Medulla oblongata (tissue), 1 donor: ENCODE data around the gene BTBD2.

ENCODE experiments used
- DNase-seq: peaks from one replicate; pipeline ENCODE4 v3.0.0-alpha.2; 2015; ENCODE audit errors: extremely low spot score

BTBD2 gene

DNA sequence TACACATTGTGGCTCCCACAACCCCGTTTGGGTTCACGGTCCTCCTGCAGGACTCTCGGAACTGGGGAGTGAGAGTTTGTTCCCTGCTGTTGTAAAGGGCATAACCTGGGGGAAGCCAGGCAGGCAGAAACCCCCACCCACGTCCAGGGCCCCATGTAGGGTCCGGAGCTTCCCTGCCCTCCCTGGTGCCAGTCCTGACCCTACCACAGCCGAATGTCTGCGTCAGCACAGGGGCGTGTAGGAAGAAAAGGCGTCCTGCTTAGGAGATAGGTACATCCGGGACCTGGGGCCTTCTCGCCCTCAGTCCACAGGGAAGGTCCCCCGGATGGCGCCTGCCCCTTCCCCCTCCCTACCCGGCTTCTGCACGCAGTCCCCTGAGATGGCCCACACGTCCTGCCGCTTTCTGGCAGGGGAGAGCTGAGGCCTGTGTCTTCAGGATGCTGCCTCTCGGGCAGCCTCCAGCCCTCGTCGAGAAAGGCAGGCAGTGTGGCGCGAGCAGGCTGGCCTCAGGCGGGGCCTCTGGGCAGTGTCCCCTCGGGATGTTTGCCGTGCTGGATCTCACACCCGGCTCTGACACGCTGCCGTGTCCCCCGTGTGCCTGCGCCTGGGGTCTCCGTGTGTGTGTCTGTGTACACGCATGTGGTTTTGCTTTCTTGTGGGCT is 55.5 kb downstream of the BTBD2 start:
- DNase-seq: no peak

DNA sequence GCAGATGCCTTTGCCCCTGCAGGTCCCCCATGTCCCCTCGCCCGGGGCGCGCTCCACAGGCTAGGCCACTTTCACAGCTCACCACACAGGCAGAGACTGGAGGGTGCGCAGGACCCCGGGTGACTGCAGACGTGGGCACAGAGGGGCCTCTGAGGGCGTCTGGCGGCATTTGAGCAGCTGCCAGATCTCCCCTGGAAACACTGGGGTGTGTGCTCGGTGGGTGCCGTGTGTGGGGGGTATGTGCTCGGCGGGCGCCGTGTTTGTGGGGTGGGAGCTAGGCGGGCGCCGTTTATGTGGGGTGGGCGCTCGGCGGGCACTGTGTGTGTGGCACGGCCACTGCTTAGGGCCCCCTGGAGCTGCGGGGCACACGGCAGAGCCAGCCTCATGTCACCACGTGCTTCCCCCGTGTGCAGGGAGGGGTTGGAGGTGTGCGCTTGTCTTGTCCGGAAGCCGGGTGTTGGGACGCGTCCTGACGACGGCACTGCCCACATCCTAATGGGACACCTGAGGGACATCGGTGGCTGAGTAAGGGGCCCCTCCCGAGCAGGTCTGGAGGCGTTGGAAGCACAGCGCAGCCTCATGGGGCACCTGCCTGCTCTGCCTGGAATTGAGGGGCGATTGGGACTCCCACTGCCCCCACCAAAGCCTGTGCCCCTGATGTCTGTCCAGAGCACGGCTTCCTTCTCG is 57.8 kb downstream of the BTBD2 start:
- no peak for DNase-seq

DNA sequence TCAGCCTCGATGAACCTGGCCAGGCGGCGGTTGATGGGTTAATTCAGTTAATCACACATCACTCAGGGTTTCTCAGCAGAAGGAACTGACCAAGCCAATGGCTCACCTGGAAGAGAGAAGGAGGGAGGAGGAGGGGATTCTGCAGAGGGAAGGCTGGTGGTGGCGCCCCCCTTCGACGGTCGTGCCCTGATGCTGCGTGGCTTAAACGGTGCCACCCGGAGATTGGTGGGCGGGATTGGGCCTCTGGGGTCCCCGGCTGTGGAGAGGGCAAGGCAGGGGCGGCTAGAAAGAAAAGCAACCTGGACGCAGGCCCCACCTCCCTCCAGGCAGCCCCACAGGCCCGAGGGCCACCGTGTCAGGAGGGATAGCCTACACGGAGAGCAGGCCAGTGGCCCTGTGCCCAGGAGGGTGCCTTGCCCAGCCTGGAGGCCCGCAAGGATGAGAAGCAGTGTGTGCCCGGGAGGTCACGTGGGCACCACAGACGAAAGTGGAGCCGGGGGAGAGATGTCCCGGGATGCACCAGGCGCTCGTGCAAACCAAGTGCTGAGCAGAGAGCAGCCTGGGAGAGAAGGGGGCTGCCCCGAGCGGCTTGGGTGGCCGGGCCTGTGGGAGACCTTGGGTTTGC is 58.5 kb downstream of the BTBD2 start:
- DNase-seq: peak; percentile 95

DNA sequence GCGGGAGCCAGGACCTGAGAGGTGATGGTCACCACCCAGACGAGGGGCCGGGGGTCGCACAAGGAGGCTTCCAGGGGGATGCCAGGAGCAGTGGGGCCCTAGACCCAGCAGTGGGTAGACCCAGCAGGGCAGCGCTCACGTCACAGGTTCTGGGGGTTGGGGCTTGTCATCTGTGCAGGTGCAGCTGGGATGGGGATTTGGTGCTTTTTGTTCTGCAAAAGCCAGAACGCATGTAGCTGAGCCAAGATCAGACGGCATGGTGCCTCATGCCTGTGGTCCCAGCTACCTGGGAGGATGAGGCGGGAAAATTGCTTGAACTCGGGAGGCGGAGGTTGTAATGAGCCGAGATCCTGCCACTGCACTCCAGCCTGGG is 59.4 kb downstream of the BTBD2 start:
- no peak for DNase-seq

DNA sequence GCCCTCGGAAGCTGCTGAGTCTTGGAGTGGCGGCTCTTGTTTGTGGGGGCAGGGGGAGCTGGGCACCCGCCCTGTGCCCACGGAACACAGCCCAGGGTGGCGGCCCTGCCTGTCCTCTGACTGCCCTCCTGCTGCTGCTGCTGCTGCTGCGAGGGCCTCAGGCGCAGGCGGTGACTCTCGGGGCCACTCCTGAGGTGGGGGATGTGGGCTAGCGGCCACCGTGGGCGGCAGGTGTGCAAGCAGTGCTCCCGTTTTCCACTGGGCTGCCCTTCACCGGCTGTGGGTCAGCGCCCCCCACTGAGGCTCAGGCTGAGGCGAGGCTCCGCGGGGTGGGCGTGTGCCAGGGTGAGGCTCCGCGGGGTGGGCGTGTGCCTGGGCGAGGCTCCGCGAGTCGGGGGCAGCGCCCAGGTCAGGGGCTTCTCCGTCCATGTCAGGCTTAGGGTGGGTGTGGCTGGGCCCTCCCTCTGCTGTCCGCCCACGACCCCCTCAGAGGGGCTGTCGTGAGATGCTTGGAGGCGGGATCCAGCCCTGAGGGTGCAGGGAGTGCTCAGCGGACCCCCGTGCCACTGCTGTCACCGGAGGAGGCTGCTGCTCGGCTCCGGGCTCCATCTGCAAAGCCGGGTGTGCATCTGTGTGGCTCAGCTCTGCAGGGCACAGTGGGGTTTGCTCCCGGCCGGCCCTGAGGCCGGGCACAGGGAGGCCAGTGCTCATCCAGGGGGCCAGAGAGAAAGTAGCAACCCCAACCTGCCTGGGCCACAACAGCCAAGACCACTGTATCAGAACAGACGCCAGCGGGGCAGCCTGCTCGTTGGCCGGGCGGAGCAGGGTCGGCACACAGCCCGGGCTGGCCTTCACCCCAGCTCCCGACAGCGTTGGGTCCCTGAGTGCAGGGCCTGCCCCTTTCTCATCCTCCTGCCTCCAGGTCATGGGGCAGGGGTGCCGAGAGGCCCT is 60.1 kb downstream of the BTBD2 start:
- no peak for DNase-seq

DNA sequence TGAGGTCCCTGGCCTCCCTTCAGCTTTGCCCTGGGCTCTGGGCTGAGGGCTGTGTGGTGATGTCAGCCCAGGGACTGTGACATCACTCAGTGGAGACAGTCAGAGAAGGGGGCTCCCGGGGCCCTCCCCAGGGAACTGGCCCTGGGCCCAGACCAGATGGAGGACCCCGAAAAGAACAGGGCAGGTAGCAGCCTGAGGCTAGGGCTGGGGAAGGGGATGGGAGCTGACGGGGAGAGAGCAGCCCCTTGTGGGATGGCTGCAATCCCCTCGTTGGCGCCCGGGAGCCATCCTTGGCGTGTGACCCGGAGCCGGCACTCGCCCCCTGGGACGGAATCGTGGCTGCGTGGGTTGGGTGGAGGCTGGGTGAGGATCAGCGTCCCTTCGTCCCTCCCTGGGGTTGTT is 61.0 kb downstream of the BTBD2 start:
- DNase-seq: no peak

DNA sequence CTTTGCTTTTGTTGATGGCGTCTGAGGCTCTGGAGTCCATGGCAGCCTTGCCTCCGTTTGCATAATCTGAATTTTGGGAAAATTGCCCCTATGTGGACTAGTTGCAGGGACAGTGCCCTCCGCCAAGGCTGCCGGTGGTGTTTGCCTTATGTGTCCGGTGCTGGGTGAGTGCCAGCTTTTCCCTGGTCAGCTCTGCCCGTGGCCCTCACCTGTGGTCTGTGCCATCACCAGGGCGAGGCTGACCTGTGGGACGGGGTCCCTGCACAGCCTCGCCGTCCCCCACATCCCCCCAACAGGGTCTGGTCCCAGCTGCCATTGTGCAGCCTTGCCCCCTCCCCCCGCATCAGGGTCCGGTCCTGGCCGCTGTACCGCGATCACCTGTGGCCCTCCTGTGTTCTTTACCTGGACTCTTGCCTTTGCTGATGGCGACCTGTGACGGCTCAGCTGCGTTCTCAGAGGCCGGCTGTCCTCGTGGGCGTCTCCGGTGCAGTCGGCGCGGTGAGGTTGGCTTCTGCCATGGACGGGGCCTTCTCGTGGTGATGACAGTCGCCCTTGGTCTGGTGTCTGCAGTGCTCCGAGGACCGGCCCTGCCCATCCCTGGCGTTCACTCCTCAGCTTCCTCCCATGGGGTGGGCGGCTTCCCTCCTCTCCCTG is 61.9 kb downstream of the BTBD2 start:
- no peak for DNase-seq

DNA sequence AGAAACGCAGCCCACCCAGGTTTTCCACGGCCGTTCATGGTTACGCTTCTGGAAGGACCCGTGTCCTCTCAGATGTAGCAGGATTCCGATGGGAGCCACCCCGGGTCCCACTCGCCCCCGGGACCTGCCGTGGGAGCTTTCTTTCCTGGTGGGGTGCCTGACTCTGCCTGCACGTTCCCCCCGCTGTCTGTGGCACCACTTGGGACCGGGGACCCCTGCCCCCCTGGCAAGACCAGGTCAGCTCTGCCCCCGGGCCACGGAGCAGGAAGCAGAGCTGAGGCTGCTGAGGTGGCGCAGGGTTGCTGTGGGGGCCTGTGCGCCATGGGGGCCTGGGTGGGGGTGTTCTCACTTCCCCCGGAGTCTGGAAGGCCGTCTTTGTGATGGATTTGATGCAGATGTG is 62.5 kb downstream of the BTBD2 start:
- DNase-seq: no peak

DNA sequence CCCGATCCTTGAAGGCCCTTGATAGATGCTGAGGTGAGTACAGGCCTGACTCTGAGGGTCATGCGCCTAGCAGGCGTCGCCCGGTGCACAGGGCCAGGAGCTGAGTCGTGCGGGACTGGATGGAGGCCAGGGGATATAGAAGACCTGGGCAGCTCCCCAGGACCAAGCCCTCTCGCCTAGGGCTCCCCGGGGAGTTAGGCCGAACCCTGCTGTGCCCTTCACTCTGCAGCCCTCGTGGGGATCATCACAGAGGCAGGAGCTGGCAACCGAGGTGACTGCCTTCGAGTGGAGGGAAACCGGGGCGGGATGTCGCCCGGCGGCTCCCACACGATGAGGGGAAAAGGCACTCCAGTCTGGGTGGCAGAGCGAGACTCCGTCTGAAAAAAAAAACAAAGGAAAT is 62.9 kb downstream of the BTBD2 start:
- DNase-seq: no peak

DNA sequence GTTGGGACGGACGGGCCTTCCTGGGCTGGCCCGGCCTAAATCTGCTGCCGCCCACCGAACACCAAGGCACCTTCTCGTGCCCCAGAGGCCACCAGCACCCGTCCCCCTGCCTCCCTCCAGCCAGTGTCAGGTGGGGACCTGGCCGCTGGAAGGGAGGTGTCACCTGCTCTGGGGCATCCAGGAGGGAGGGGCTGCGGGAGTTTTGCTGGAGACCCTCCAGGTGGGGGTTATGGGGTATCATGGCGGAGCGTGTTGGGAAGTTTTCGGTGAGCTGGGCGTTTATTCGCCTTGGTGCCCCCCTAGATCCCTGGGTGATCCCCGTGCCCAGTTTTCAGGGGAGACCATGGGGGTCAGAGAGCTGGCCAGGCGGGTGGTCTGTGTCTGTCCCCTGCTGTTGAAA is 64.9 kb downstream of the BTBD2 start:
- DNase-seq: no peak

DNA sequence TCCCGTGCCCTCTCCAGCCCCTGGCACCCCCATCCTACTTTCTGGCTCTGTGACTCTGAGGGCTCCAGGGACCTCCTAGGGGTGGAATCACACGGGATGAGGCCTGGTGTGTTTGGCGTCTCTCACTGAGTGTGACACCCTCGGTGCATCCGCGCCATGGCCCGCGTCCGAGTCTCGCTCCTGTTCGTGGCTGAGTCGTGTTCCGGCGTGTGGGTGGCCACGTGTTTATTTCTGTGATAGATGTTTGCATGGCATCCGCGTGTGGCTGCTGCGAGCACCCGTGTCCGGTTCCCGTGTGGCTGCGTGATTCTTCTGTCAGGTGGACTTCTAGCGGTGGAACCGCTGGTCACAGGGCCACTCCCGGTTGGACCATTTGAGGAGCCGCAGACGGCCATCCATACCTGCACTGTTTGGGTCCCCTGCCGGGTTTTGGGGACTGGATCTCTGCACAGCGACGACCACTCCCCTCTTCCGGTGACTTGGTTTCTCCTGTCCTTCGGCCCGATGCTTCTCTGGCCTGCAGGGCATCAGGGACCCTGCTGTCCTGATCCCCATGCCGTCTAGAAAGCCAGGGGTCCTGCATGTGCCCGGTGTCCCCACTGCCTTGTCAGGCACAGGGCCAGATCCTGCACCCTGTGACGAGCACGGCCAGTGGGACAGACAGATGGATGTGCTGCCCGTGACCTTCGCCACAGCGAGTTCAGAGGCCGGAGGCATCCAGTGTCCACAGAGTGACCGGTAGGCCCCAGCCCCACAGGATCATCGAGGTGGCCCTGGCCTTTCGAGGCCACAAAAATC is 66.0 kb downstream of the BTBD2 start:
- DNase-seq: no peak

DNA sequence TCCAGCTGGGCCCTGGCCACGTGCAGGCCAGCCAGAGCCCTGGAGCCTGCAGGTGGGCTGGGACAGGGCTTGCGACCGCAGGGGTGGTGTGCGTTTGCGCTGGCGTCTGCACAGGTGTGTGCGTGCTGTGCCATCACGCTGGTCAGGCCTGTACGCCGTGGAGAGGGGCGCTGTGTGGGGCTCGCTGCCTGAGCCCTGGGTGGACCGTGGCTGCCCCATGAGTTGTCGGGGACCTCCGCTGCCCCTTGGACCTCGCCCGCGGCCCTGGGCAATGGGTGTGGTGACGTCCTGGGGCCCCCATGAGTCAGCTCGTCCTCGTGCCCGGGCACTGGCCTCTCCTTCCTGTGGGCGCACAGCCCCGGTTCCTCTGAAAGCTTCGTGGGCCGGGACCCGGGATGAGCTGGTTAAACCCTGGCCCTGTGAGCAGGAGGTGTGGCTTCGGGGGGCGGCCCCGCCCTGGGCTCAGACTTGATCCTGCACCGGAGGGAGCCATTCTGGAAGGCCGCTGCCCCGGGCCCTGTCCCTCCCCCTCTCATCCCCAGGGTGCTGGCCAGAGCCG is 67.8 kb downstream of the BTBD2 start:
- DNase-seq: no peak

DNA sequence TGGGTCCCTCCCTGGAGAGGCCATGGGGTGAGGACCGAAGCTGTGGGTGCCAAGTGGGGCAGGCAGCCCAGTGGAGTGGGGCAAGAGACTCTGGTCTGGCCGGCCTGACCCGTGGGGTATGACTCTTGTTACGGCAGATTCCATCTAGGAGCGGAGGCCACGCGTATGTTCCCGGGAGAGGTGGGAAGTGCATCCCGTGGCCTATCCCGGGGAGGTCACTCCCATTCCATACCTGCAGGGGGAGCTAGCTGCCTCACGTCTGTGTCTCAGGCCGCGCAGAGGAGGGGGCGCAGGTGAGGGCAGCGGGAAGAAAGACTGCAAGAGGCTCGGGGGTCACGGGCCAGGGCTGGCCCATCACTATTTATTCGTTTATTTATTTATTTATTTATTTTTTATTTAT is 69.6 kb downstream of the BTBD2 start:
- DNase-seq: no peak

DNA sequence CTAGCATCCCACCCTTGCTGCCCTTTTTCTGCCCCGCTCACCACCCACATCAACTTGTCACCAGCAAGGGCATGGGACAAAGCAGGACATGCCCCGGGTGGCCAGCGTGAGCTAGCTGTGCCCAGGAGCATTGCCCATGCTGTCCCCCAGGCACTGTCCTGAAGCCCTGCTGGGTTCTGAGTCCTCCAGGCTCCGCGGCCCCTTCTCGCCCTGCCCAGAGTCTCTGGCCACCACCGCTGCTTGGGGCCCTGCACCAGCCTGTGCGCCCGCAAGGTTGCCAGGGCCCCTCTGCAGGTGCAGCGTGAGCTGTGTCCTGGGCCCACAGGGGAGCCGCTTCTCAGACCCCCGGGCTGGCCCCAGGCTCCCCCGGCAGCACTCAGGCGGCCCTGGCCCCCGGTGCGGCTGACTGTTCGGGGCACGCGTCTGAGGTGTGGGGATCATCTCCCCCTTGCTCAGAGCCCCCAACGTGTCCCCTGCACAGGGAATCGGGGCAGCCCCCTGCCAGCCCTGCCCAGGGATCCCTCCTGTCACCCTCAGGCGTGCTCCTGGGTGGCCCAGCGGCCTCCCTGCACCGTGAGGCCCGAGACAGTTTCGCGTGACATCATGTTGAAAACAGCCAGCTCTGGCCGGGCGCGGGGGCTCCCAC is 70.5 kb downstream of the BTBD2 start:
- no peak for DNase-seq

DNA sequence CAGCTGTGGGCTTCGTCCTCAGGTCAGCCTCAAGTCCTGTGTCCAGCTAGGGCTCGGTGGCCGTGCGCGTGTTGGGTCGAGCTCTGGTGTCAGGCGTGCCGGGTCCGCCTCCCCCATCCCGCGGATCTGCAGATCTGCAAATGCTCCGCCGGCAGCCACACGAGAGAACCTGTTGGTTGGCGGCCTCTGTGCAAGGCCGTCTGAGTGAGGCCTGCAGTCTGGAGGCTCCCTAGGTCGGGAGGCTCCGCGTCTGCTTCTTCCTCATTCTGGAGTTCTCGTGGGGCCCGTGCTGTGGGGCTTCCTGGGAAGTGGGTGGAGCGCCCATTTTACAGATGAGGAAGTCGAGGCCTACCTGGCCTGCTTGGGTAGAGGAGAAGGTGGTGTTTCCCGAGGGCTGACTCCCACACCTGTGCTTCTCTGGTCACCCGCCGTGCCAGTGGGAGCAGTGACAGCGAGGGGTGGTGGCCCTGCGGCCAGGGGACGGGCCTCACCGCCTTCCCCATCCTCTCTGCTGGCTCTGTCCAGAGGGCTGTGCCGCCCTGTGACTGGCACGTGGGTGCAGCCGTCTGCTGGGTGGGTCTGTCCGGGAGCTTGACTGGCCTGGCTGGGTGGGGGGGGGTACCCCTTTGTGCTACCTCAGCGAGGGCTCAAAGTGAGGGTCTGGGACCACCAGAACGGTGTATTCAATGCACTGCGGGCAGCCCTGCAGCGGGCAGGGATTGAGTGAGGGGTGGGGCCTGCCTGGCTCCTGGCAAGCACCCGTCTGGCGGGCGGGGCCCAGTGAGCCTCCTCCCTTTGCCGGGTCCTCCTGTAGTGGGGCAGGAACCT is 71.2 kb downstream of the BTBD2 start:
- no peak for DNase-seq

DNA sequence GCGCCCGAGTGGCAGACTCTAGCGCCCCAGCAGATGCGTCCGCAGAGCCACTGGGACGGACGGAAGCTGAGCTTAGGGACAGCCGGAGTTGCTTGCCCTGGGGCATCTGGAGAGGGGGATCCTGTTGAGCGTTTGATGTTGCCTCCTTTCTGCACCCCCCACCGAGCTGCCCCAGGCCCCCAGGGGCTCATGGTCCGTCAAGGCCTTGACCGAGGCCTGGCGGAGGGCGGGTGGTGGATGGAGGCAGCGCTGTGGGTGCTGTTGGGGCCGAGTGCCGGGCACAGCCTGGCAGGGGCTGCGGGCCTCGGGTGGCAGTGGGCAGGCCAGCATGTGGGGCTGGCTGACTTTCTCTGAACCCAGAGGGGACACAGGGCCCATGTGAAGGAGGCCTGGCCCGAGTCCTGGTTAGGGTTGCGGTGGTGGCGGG is 71.8 kb downstream of the BTBD2 start:
- no peak for DNase-seq

DNA sequence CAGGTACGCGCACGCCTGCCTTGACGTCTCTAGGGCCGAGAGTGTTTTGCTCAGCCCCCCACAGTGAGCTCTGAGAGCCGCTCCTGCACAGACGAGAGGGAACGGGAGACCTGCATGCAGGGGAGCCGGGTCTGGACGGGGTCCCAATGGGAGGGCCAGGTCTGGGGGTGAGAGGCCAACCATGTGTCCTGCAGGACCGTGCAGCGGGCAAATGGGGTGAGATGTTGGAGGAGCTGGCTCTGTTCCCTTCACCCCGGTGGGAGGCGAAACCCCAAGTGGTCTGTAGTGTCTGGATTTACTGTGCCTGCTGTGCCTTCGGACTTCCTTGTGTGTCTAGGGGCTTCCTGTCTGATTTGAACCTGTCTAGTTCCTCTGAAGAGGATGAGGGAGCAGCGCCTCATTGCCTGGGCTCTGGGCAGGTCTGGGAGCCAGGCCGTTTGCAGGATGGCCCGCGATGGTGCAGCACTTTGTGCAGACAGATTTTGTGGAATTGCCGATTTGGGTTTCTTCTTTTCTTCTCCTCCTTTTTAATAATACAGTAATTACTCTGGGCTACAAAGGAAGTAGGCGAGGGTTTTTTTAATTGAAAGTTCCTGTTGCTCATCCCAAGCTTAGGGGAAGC is 72.5 kb downstream of the BTBD2 start:
- DNase-seq: no peak

DNA sequence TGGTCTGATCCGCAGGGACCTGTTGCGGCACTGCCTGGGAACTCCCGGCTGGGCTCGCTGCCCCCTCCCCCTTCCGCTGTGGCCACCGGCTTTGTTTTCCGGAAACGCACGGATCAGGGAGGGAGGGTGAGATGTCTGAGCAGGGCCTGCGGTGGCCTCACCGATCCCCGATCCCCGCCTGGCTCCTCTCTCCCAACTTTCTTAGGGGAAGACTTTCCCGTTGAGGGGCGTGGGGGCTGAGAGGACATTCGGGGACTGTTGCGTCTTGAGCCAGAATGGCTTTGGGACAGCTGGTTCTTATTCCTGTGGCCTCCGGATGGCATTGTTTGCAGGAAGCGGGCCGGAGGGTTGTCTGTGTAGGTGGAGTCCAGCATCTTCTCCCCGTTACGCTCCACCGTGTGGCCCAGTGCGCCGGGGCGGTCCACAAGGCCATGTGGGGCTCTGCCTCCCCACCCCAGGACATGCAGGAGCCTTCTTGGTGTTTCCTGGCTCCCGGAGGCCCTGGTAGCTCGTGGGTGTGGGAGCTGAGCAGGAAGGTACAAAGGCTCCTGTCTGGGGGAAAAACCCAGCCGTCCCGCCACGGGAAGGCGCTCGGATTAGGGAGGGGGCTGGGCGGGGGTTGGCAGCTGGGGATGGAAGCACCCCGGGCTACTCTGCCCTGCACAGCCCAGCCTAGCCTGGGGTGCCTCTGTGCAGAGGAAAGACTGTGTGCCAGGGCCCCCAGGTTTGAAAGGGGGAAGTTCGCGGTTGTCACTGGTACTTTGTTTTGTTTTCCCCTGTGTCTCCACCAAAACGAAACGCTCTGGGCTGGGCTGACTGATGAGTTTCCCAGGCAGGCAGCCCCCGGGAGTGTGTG is 73.2 kb downstream of the BTBD2 start:
- DNase-seq: peak; percentile 64
